Right ventricle myocardium inferior (tissue), 1 donor: Measurements from ENCODE around the gene P2RY2. TPM values are rescaled to one million over a fixed set of nuclear protein-coding genes. Genes with fewer than 3 reads are reported as not detected.
"Not testable (repeated sequence)": the region's sequence is repeated elsewhere in the genome, so short reads cannot be mapped to it uniquely, and the experiment has no call there.

ENCODE experiments used
- ATAC-seq: fragments of 200-7000 bp; cut with Tn5 transposase; one replicate; pipeline ENCODE4 v1.9.1; 2020; ENCODE audit warnings: mild to moderate bottlenecking, moderate library complexity
- DNase-seq: peaks from one replicate; pipeline ENCODE4 v3.0.0; 2021; ENCODE audit errors: missing footprints
- intact Hi-C: fragments of 100-400 bp; cut with DNase I; formaldehyde crosslinking; loops from one replicate; pipeline ENCODE4 v1.11.0; 2022
- total RNA-seq: library from RNA; stranded (reverse); fragmentation: NEBNext Ultra II Directional; extraction: Animal tissue kit (Norgen Biotek cat#: 25700); gene quantifications from one replicate; pipeline ENCODE4 v1.2.1, GENCODE V29; 2021
- donor health status: DM: no; HTN: yes; CAD: no; lungs with severe emphysema.

Gene P2RY2
- total RNA-seq, 1 donor from 2014 or later = 20.0 TPM

DNA sequence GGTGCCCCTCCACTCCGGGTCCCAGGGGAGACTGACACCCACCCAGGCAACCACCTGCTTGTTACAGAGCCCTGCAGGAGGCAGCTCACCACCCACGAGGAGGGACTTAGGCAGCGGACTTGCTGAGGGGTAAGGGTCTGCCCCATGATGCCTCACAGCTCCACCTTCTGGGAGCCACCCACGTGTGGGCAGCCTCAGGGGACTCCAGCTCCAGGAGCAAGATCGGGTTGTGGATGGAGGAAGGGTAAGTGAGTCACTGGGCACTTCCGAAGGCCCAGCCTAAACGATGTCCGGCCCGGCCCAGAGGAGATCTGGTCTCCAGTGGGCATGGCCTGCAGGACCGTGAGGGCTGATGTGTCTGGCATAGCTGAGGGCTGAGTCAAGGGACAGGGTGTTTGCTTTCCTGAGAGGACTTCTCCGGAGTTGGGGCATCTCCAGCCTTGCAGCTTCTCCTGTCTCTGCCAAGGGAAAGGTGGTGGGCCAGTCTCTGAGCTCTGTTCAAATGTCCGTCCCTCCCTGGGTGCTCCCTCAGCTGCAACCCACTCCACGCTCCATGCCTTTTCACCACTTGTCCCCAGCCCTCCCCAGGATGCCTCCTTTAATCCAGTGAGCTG is 32.3 kb upstream of the P2RY2 start:
- intact Hi-C loops = loop anchor here (1.0 to 2.0 kb wide), 3 partner anchors 33 to 103 kb away; partner anchors contain the start of gene P2RY2
- ATAC-seq (no peak), DNase-seq (no peak)

DNA sequence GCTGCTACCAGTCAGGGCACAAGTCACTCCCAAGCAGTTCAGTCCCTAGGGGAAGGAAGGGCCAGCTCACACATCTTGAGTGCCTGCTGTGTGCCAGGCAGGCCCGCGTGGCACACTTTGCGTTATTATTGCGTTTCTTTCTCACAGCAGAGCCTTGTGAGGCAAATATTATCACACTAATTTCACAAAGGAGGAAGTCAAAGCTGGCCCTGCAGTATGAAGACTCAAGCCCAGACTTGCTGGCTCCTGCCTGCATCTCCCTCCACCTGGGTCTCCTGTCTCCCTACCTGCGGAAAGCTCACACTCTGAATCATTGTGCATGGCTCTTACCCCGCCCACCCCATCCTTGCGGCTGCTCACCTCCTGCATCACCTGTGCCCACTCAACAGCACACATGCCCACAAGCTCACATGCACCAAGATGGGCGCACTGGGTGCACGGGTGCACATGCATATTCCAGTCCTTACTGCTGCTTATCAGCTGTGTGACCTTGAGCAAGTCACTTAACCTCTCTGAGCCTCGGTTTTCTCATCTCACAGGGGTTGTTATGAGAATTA is 31.7 kb upstream of the P2RY2 start:
- no peak for ATAC-seq
- intact Hi-C loops = no loop called here
- no peak for DNase-seq

DNA sequence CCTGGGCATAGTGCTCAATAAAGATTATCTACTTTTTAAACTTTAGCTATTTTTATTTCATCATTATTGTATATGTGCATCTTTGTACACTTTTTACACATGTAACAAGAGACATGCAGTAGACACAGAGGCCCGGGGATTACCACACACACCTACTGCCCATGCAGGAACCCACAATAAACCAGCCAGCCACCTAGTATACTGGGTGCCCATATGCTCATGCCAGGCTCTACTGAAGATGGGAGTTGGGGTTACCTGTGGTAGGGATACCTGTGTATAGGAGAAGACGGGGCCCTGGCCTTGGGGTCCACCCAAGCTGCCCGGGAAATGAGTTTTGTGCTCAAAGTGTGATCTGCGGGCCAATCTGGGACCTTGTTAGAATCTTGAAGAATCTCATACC is 31.2 kb upstream of the P2RY2 start:
- DNase-seq = no peak
- intact Hi-C loops = no loop called here
- ATAC-seq = no peak

DNA sequence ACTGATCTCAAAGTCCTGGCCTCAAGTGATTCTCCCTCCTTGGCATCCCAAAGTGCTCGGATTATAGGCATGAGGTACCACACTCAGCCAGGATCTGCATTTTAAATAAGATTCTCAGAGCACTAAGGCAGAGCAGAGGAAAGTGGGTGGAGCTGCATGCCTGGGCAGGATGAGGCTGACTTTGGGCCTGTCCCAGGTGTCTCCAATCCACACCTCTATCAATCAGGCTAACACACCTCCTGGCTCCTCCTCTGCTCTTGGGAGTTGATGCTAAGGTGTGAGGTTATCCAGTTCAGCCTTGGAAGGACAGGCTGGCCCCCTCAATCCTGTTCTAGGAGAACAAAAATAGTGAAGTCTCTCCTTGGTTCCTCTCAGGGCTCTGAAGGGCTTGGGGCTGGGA is 30.2 kb upstream of the P2RY2 start:
- intact Hi-C loops = no loop called here
- DNase-seq = no peak
- no peak for ATAC-seq

- ATAC-seq (peak; percentile 87), DNase-seq (no peak)
- intact Hi-C loops = no loop called here
These were observed 29.8 kb upstream of the P2RY2 start for GRCh38 chr11:73188301-73188700.

DNA sequence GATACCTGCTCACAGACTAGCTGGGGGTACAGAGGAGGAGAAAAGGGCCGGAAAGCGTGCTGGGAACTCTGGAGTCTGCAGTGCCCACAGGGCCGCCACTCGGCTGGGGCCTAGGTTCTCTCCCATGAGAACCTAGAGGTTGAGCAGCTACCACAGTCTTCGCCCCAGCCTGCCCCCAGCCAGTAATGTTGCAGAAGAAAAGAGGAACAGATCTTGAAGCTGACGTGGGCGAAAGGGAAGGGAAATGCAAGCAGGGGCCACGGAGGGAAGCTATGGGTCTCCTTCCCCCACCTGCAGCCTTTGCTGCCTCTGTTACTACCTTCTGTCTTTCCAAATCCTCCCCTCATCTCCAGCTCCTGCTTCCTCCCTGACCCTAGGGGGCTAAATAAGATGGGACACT is 28.8 kb upstream of the P2RY2 start:
- ATAC-seq (no peak), DNase-seq (peak; percentile 83)
- intact Hi-C loops = no loop called here

DNA sequence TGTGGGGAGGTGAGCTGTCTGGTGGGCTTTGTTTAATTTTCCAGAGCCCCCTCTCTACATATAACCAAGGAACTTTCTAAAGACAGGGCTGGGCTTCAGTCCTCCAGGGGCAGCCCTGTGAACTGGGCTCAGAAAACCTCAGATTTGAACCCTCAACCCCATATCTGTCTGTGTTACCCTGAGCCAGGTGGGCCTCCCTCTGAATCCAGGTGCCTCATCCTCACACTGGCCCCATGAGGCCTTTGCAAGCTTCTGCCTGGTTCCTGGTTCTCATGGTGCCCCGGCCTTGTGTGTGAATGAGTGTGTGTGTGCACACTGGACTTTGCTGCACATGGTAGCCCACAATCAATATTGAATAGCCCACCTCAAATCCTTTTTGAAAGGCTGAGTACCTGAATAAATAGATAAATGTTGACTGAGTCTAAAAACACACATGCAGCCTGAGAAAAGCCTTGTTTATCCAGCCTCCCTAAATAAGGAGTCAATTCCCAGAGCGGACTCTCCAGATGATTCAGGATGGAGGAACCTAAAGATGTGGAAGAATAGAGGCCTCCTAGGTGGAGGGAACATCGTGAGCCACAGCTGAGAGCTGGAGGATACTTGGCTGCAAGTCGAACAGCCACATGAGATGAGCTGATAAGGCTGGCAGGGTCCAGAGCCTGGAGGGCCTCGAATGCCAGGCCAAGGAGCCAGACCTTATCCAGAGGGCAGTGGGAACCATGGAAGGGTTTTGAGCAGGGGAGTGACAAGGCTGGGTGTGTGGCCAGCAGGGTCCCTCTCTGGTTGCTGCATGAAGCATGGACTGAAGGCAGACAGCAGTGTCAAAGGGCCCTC is 28.1 kb upstream of the P2RY2 start:
- ATAC-seq = no peak
- no peak for DNase-seq
- intact Hi-C loops = no loop called here

DNA sequence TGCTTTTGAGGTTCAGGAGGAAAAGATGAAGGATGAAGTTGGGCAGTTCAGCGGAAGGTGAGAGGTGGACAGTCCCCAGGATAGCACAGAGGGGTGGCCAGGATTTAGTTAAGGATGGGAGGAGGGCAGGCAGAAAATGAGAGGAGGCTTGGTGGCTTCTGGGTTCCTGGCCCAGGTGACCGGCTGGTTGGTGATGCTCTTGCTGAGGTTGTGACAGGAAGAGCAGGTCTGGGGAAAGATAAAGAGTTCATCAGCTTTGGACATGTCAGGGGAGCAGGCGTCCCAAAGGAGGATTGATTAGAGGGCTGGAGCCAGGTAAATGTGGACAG is 27.6 kb upstream of the P2RY2 start:
- intact Hi-C loops = no loop called here
- DNase-seq = no peak
- no peak for ATAC-seq

DNA sequence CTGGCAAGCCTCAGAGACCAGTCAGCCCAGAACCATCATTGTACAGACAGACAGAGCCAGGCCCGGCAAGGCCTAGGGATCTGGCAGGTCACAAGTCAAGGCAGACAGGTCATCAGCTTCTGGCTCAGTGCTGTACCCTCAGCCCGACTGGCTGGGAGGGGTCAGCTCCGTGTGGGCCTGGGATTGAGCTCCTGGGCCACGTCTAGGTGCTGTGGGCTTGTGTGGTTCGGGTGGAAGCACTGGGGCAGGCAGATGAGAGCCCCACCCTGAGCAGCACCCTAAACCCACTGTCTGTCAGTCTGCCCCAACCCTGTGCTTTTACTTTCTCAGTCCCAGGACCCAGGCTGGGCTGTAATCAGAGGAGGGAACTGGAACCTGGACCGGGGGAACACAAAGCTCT is 26.9 kb upstream of the P2RY2 start:
- intact Hi-C loops = no loop called here
- ATAC-seq (no peak), DNase-seq (no peak)

DNA sequence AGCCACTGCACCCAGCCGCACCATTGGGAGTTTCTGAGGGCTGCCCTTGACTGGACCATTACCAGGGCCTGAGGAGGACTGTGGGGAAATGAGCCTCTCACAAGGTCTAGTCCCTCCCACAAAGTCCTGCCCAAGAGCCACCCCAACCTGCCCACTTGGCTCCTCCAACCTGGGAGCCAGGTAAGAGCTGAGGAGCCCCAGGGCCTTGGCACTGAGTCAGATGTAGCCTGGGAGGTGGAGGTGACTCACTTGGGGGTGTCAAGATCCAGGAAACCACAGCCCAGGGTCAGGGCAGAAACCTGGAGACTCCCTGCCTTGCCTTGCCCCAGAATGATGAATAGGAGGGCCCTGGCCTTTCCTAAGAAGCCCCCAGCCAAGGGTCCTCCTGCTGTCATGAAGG is 25.8 kb upstream of the P2RY2 start:
- DNase-seq (no peak), ATAC-seq (no peak)
- intact Hi-C loops = no loop called here

DNA sequence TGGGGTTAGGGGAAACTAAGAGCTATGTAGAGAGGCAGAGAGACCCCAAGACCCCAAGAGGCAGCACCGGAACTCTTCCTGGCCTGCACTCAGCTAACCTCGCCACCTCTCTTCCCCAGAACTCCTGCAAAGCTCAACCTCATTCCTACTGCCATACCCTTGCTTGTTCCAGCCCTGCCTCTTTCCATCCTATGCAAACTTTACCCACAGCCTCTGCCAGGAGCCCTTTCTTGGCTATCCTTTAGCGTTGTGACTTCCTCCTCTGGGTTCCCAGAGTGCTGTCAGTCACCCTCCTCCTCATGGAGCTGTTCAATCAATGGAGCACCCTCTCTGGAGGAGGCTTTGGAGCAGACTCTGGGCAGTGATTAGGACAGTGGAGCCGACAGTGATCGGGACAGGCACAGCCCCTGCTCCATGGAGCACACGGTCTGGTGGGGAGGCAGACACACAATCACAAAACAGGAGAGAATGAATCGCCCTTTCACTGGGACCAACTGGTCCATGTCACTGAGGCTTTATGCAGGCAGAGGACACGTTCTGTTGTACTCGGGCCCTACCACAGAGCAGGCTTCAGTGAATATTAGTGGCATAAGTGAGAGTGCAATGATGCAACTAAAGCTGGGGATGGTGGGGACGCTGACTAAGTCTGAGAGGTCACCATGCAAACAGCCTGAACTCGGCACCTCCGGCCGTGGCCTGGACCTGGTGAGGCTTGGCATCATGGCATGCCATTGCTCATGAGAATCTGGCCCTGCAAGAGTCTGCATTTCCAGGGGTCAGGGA is 24.6 kb upstream of the P2RY2 start:
- intact Hi-C loops = no loop called here
- ATAC-seq (no peak), DNase-seq (no peak)

DNA sequence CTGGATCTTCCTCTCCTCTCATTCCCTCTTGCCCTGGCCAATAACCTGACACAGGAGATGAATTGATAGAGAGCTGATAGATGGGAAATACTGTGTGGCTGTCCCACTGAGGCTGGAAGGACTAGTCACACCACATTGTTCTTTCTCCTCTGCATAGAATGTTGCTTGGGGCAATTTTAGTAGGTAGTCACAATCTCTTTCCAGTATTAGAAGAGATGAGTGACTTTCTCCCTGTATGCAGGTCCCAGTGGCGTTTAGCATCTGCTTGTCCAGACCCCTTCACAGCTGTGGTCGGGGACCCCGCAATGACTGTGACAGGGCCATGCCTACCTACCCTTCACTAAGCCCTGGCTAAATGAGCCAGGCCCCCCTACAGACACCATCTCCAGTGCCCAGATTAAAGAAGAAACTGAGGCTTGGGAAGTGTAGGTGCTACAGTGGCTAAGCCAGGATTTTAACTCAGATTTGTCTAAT is 24.0 kb upstream of the P2RY2 start:
- DNase-seq = no peak
- intact Hi-C loops = no loop called here
- no peak for ATAC-seq

- intact Hi-C loops = no loop called here
- ATAC-seq = no peak
- DNase-seq = no peak
These were observed 23.5 kb upstream of the P2RY2 start for GRCh38 chr11:73194593-73194992.

- ATAC-seq (no peak), DNase-seq (no peak)
- intact Hi-C loops = no loop called here
These were observed 22.7 kb upstream of the P2RY2 start for GRCh38 chr11:73195191-73196007.

- DNase-seq = no peak
- intact Hi-C loops = no loop called here
- no peak for ATAC-seq
These were observed 21.5 kb upstream of the P2RY2 start for GRCh38 chr11:73196576-73196975.

DNA sequence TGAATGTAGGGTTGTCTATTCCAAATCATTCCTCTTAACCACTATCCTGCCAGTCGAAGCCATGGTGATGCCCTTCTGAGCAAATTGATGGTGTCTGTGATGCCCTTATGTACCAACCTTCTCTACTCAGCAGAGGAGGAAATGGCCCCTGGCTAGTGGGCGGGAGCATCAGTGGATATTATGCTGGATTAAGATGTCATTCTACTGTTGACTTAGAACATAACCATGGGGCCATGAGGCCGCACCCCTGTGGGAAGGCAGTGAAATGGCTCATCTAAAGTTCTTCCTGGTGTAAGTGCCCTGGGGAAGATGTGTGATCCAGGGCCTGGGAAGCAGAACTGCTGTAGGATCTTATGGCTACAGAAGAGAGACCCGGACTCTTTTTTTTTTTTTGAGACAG is 20.7 kb upstream of the P2RY2 start:
- DNase-seq (no peak), ATAC-seq (no peak)
- intact Hi-C loops = no loop called here

DNA sequence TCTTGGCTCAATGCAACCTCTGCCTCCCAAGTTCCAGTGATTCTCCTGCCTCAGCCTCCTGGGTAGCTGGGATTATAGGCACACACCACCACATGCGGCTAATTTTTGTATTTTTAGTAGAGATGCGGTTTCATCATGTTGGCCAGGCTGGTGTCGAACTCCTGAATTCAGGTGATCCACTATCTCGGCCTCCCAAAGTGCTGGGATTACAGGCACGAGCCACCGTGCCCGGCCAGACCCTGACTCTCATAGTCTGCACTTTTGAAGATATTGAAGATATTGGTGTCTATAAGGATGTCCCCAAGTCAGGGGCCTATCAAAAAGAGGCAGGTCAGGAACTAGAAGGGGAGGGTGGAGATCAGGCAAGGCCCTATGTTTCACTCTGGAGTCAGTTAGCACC is 20.3 kb upstream of the P2RY2 start:
- DNase-seq, intact Hi-C loops, ATAC-seq: not testable (repeated sequence)

DNA sequence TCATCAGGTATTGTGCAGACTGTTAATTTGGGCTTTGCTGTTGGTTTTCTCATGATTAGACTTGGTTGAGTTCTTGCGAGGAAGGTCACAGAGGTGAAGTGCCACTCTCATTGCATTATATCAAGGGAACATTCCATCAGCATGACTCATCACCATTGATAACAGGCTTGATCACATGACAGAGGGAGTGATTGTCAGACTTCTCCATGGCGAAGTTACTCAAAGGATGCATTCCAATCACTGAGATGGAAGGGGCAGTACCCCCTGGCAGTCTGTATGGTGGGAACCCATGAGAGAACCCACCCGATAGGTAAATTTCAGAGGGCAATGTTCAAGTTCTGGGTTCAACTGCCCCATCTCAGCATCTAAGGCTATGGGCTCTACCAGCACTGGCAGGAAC is 19.4 kb upstream of the P2RY2 start:
- no peak for ATAC-seq
- intact Hi-C loops = no loop called here

GRCh38 chr11:73199446-73199845 is 18.6 kb upstream of the P2RY2 start:
- intact Hi-C loops = no loop called here
- no peak for DNase-seq
- ATAC-seq = no peak

More for the DNA sequence above, 19.4 kb upstream of the P2RY2 start:
- DNase-seq = no peak
